Right renal pelvis (tissue), 4 donors: Measurements from ENCODE around the gene FNDC3B. TPM values are rescaled to one million over a fixed set of nuclear protein-coding genes. Genes with fewer than 3 reads are reported as not detected.
"Not testable (repeated sequence)": the region's sequence is repeated elsewhere in the genome, so short reads cannot be mapped to it uniquely, and the experiment has no call there.

Experiments used
- DNase-seq, 4 donors: peaks; one replicate each; pipeline ENCODE4 v3.0.0-alpha.2; 2013; ENCODE audit warnings: low read depth in 4 of 4, low spot score in 3 of 4, missing footprints in 1 of 4
- polyA plus RNA-seq, 4 donors: library from polyadenylated mRNA; unstranded; fragments of 120-200 nt; gene quantifications; one replicate each; pipeline ENCODE4 v1.2.1, GENCODE V29; 2013; ENCODE audit not compliant: insufficient read length in 4 of 4

The FNDC3B gene
- polyA plus RNA-seq, 4 donors: 58.5 to 72.9 (median 68.9) TPM

DNA sequence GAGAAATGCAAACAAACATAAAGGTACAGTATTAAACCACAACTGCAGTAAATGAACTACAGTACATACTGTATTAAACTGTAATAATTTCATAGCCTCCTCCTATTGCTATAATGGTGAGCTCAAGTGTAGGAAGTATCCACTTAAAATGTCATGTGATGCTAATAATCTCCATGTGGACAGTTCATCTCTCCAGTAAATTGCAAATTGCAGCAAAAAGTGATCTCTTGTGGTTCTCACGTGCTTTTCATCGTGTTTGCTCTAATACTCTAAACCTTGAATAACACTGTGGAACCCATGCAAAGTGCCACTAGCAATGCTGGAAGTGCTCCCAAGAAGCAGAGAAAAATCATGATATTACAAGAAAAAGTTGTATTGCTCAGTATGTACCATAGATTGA is 9.2 kb upstream of the FNDC3B start:
- no peak for DNase-seq

GRCh38 chr3:172031996-172032395 is 7.4 kb upstream of the FNDC3B start:
- DNase-seq: no peak

DNA sequence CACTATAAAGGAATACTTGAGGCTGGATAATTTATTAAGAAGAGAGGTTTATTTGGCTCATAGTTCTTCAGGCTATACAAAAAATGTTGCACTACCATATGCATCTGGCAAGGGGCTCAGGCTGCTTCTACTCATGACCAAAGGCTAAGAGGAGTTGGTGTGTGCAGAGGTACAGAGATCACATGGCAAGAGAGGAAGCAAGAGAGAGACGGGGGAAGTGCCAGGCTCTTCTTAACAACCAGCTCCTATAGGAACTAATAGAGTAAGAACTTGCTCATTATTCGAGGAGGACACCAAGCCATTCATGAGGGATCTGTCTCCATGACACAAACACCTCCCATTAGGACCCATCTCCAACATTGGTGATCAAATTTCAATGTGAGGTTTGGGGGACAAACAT is 6.0 kb upstream of the FNDC3B start:
- no peak for DNase-seq

DNA sequence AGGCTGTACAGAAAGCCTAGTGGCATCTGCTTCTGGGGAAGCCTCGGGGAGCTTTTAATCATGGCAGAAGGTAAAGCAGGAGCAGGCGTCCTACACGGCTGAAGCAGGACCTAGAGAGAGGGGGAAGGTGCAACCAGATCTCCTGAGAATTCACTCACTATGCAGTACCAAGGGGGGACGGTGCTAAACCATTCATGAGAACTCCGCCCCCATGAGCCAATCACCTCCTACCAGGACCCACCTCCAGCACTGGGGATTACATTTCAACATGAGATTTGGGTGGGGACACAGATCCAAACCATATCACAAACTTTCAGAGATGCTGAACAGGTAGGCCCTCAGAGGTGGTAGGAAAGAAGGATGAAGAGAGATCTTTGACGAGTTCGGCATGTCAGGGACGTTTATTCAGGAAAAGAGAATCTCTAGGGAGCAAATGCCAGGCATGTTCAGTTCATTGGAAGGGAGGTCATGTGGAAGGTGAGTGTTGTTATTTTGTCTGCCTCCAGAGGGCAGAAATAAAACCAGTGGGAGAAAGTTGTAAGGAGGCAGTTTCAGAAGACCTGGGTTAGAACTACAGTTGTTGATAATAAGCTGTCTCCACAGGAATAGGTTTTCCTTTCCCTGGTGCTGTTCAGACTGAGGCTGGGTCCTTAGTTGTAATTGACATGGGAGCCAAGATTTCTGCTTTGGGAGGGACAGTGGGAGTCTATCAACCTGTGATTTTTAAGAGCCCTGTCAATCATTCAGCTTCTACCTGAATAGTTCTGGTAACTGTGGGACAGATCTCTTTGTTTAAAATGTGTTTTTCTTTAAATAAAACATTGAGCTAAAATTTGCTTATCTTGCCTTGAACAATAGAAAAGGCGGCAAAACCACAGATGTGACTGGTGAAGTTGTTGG is 4.3 kb upstream of the FNDC3B start:
- DNase-seq: no peak

GRCh38 chr3:172036541-172037215 is 2.7 kb upstream of the FNDC3B start:
- no peak for DNase-seq

DNA sequence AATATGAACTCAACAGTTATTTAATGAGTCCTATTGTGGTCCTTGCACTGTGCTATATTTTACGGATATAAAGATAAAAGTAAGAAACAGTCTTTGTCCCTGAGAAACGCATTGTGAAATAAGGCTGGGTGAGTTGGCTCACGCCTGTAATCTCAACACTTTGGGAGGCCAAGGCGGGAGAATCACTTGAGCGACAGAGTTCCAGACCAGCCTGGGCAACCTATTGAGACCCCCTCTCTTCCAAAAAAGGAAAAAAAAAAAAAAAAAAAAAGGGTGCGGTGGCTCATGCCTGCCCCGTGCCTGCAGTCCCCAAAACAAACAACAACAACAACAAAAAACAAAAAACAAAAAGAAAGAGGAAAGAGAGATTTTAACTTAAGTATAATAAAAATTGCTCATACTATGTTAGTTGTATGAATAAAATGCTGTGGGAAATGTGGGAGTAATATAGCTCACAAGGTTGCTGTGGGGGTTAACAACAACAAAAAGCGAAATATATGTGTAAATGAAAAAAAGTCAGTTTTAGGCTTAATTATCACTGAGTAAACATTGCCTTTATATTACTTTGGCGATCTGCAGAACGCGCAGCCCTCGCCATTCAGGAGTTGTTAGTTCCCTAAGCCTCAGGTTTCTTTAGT is 461 bp upstream of the FNDC3B start:
- DNase-seq: no peak

GRCh38 chr3:172040078-172040980 is 951 bp downstream of the FNDC3B start:
- peak in 3 of 4 donors; percentile 71 to 73 (median 73) for DNase-seq

- no peak for DNase-seq
These were observed 1.9 kb downstream of the FNDC3B start for GRCh38 chr3:172040981-172041963.

- DNase-seq: no peak
These were observed 2.8 kb downstream of the FNDC3B start for GRCh38 chr3:172042136-172042662.

DNA sequence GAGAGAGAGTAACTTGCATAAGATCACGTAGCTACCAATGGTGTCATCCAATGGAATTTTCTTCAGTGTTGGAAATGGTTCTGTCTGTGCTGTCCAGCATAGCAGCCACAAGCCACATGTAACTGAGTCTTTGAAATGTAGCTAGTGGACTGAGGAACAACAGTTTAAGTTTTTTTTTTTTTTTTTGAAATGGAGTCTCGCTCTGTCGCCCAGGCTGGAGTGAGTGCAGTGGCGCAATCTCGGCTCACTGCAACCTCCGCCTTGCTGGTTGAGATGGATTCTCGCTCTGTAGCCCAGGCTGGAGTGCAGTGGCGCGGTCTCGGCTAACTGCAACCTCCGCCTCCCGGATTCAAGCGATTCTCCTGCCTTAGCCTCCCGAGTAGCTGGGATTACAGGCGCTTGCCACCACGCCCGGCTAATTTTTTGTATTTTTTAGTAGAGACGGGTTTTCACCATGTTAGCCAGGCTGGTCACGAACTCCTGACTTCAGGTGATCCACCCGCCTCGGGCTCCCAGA is 3.3 kb downstream of the FNDC3B start:
- DNase-seq: not testable (repeated sequence)

DNA sequence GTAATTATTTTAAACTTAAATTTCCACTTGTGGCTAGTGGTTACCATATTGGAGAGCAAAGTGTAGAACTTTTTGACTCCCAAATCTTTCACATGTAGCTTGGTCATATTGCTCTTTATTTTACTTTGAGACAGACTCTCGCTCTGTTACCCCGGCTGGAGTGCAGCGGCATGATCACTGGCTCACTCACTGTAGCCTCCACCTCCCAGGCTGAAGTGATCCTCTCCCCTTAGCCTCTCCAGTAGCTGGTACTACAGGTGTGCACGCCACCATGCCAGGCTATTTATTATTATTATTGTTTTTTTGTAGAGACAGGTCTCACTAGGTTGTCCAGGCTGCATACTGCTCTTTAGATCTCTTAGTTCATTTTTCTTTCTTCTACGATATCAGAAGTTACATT is 3.9 kb downstream of the FNDC3B start:
- DNase-seq: no peak

DNA sequence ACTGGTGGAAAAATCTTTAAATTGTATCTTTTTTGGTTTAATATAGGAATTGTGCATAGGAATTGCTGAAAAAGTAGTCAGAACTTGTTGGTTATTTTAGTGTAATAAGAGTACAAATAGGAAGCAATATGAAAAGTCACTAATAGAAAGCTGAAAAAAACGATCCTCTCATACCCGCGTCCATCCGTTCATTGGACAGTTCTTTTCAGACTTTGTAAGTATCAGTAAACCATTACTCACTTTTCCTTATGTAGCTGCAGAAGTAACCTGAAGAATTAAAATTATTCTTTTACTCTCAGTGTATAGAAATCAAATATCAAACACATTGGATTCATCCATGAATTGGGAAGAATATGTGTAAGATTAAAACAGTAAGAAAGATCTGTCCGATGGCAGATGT is 4.4 kb downstream of the FNDC3B start:
- no peak for DNase-seq

DNA sequence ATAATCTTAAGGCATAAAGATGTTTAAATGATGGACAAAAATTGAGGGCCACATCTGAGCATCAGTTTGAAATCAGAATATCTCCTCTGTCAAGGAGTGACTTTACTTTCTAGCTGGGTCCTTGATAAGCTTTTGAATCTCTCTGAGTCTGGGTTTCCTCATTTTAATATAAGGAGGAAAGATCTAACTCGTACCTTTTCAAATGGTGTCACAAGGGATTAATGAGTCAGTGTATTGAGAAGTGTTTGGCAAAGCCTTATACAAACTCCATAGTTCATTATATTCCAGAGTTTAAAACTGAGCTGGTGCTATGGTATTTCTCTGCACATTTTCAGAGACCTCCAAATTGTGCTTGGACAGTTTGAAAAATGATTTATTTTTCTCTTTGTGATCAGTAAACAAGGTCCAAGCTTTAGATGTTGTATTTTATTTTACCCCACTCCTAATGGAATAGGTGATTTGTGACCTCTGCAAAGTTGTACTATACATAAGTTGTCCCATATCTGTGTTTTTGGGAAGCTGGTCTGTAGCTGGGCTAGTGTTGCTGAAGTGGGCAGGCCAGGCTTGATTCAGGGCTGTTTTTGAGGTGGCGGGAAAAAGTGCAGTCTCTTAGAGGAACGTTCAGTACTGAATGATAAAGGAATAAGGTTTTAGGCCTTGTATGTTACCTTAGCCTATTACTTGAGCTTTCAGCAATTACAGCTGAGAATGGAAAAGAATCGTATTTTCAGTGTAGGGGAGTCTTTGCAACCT is 5.6 kb downstream of the FNDC3B start:
- DNase-seq: no peak

- DNase-seq: no peak
These were observed 7.0 kb downstream of the FNDC3B start for GRCh38 chr3:172046268-172046915.

DNA sequence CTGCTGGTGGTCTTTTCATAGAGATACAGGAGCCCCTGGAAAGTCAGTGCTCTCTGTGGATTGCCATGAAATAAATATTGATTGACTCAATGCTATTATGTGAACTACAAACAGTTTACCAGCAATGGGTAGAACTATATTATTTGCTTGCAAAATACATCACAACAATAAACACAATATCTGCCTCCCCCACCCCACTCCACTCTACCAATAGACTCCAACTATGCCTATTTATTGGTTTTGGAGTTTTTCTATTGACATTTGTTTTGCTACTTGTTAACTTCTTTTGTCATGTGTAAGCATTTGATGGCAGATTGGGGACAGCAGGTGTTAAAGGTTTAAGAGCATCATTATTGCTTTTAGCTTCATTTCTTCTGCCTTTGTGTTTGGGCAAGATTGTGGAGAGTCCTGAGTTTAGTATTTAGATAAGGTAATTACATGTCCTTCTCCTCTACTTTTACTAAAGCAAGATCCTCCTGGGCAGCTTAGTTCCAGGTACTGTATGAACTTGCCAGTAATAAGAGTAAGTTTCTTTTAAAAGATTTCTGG is 8.3 kb downstream of the FNDC3B start:
- no peak for DNase-seq

DNA sequence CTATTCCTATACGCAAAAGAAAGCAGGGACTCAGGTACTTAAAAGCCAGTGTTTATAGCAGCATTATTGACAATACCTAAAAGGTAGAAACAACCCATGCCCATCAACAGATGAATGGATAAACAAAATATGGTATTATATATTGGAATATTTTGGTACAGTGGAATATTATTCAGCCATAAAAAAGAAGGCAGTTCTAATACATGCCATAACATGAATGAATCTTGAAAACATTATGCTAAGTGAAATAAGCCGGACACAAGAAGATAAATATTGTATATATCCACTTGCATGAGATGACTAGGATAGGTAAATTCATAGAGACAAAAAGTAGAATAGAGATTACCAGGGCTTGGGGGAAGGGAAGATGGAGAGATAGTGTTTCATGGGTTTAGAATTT is 9.2 kb downstream of the FNDC3B start:
- DNase-seq: no peak

- no peak for DNase-seq
These were observed 12.1 kb downstream of the FNDC3B start for GRCh38 chr3:172051310-172051956.
